Endothelial cell of umbilical vein (primary cell): ENCODE data around the gene SMG9. TPM values are rescaled to one million over a fixed set of nuclear protein-coding genes. Genes with fewer than 3 reads are reported as not detected.

Source experiments
- BruUV-seq: library from RNA; stranded (reverse); fragments of 400-500 nt; replicated peaks from 2 replicates; lab custom pipeline; 2021; lab: Mats Ljungman, UMichigan
- CTCF ChIA-PET: fragments of 300-600, 350-600 bp; sonication (Branson Sonifier 250); formaldehyde crosslinking; loops from one replicate; lab custom pipeline; 2021; ENCODE audit warnings: antibody characterized with exemption, inconsistent platforms; lab: Charles Lee
- POLR2A ChIA-PET: fragments of 300-600, 350-600 bp; sonication (Branson Sonifier 250); formaldehyde crosslinking; loops from one replicate; lab custom pipeline; 2021; ENCODE audit warnings: antibody characterized with exemption, inconsistent platforms; lab: Charles Lee
- DNase-seq: peaks from one replicate; pipeline ENCODE4 v3.0.0-alpha.2; 2011; ENCODE audit warnings: low read depth, low spot score
- FAIRE-seq: peaks from 2 replicates; lab custom pipeline; 2011; peaks lifted over from hg19 to GRCh38; lab: Jason Lieb, UNC
- H2AFZ ChIP-seq: 2 replicates; pipeline ENCODE4 v1.6.0; 2012; ENCODE audit warnings: low read depth, low read length, control low read depth, inconsistent platforms
- H3K27ac ChIP-seq: 2 replicates; pipeline ENCODE4 v1.5.1; 2011; ENCODE audit warnings: low read depth, mild to moderate bottlenecking, control low read depth, low read length, moderate library complexity; ENCODE audit not compliant: insufficient read depth
- H3K27me3 ChIP-seq, 2 experiments: 2 replicates each; pipeline versions ENCODE4 v1.6.0 to v1.6.1; 2011; ENCODE audit warnings: low read length in 2 of 2, mixed read lengths in 1 of 2; ENCODE audit not compliant: control insufficient read depth in 2 of 2, insufficient read depth in 2 of 2
- H3K36me3 ChIP-seq, 2 experiments: 2 replicates in 1 of 2; 3 replicates in 1 of 2; pipeline ENCODE4 v1.5.1; 2011; ENCODE audit warnings: low read length in 2 of 2, mild to moderate bottlenecking in 1 of 2, moderate library complexity in 1 of 2; ENCODE audit not compliant: control insufficient read depth in 2 of 2, insufficient read depth in 2 of 2; ENCODE audit errors: extremely low read depth in 1 of 2
- H3K4me1 ChIP-seq: 3 replicates; pipeline ENCODE4 v1.5.1; 2011; ENCODE audit warnings: mild to moderate bottlenecking, low read length; ENCODE audit not compliant: control insufficient read depth, insufficient read depth; ENCODE audit errors: extremely low read depth
- H3K4me2 ChIP-seq: 2 replicates; pipeline ENCODE4 v1.6.1; 2011; ENCODE audit warnings: low read length, control low read depth, mixed read lengths; ENCODE audit not compliant: insufficient read depth
- H3K4me3 ChIP-seq, 3 experiments: fragments of 200-600 bp in 1 of 3; sonication (generic), shearing (Covaris generic) in 1 of 3; replicated peaks in 1 of 3; 2 replicates each; pipeline ENCODE4 v1.5.1; 2011 to 2016; ENCODE audit warnings: control low read depth in 3 of 3, low read length in 3 of 3, mild to moderate bottlenecking in 2 of 3, inconsistent platforms in 1 of 3, low read depth in 1 of 3, moderate library complexity in 1 of 3; ENCODE audit not compliant: insufficient read depth in 1 of 3
- H3K79me2 ChIP-seq: 2 replicates; pipeline ENCODE4 v1.6.0; 2012; ENCODE audit warnings: low read length, inconsistent platforms; ENCODE audit not compliant: control insufficient read depth, insufficient read depth
- H3K9ac ChIP-seq: replicated peaks from 2 replicates; pipeline ENCODE3; 2011; ENCODE audit warnings: low read length, control low read depth; ENCODE audit not compliant: insufficient read depth; ENCODE audit errors: extremely low read depth
- H3K9me1 ChIP-seq: replicated peaks from 3 replicates; pipeline ENCODE4 v1.6.0; 2011; ENCODE audit warnings: mild to moderate bottlenecking, low read length; ENCODE audit not compliant: control insufficient read depth, insufficient read depth; ENCODE audit errors: extremely low read depth
- H3K9me3 ChIP-seq: replicated peaks from 2 replicates; pipeline ENCODE4 v1.5.1; 2012; ENCODE audit warnings: low read length, inconsistent platforms; ENCODE audit not compliant: control insufficient read depth, insufficient read depth
- H4K20me1 ChIP-seq: replicated peaks from 2 replicates; pipeline ENCODE3; 2011; ENCODE audit warnings: mild to moderate bottlenecking, low read length; ENCODE audit not compliant: control insufficient read depth, insufficient read depth; ENCODE audit errors: extremely low read depth
- EZH2 ChIP-seq: IDR thresholded peaks from 2 replicates; pipeline ENCODE4 v1.6.1; 2012; ENCODE audit warnings: borderline replicate concordance, low read depth, mild to moderate bottlenecking, moderate library complexity, low read length, inconsistent platforms; ENCODE audit not compliant: severe bottlenecking
- FOS ChIP-seq: IDR thresholded peaks from 2 replicates; pipeline ENCODE4 v1.6.1; 2011; ENCODE audit warnings: mild to moderate bottlenecking, low read length, moderate library complexity, borderline replicate concordance; ENCODE audit not compliant: insufficient read depth
- GATA2 ChIP-seq: IDR thresholded peaks from 2 replicates; pipeline ENCODE4 v1.7.0; 2011; ENCODE audit warnings: low read depth, mild to moderate bottlenecking, moderate library complexity, mixed read lengths, low read length; ENCODE audit not compliant: insufficient read length, insufficient read depth
- JUN ChIP-seq: IDR thresholded peaks from 2 replicates; pipeline ENCODE4 v1.6.1; 2011; ENCODE audit warnings: borderline replicate concordance, low read depth; ENCODE audit not compliant: insufficient read length, insufficient read depth
- MYC ChIP-seq: IDR thresholded peaks from one replicate; pipeline ENCODE4 v1.6.1; 2011; ENCODE audit warnings: mild to moderate bottlenecking, low read depth, low read length
- POLR2A ChIP-seq: IDR thresholded peaks from 2 replicates; pipeline ENCODE4 v1.6.1; 2012; ENCODE audit warnings: low read depth, mild to moderate bottlenecking, control low read depth, low read length
- POLR2AphosphoS5 ChIP-seq: IDR thresholded peaks from 2 replicates; pipeline ENCODE4 v1.6.1; 2012; ENCODE audit warnings: low read depth, mild to moderate bottlenecking, control low read depth, low read length, moderate library complexity; ENCODE audit not compliant: insufficient read depth
- dilution Hi-C: fragments of 300-500 bp; cut with MboI; formaldehyde crosslinking; loops from one replicate; pipeline ENCODE4 v1.15.0; 2019; ENCODE audit warnings: low sequenced_read_pairs; ENCODE audit not compliant: extremely low pct_ligation_motif_present
- intact Hi-C: fragments of 100-400 bp; cut with micrococcal nuclease; formaldehyde crosslinking; loops from one replicate; pipeline ENCODE4 v1.10.0; 2022
- polyA plus RNA-seq, 4 experiments: library from polyadenylated mRNA; depleted of rRNA in 3 of 4; stranded (reverse) in 3 of 4; unstranded in 1 of 4; fragments of >200 nt; gene quantifications; 2 replicates each; pipeline versions ENCODE4 v1.2.1 to v1.2.3, GENCODE V29; 2011 to 2012; ENCODE audit warnings: missing spikeins in 1 of 4
- total RNA-seq: library from RNA; stranded (reverse); gene quantifications from 2 replicates; pipeline ENCODE4 v1.2.3, GENCODE V29; 2021
- TF ChIP-seq, protein P1 (sequence below): IDR thresholded peaks from 2 replicates; pipeline ENCODE4 v1.6.1; 2011; ENCODE audit not compliant: insufficient read depth, insufficient read length
- TF ChIP-seq, protein P2 (sequence below), 2 donors: IDR thresholded peaks; 1 replicate in 1 of 2; 2 replicates in 1 of 2; pipeline ENCODE4 v1.5.1; 2011; ENCODE audit warnings: low read length in 2 of 2, mild to moderate bottlenecking in 2 of 2, moderate library complexity in 2 of 2, control low read depth in 1 of 2, inconsistent platforms in 1 of 2, low read depth in 1 of 2; ENCODE audit not compliant: insufficient read depth in 1 of 2; ENCODE audit errors: extremely low read depth in 1 of 2

SMG9 gene
- total and polyA plus RNA-seq, 2 donors (not counting 3 experiments of a cell fraction or from before 2014, with no cell fraction given), result 25.5 to 45.0 TPM

DNA sequence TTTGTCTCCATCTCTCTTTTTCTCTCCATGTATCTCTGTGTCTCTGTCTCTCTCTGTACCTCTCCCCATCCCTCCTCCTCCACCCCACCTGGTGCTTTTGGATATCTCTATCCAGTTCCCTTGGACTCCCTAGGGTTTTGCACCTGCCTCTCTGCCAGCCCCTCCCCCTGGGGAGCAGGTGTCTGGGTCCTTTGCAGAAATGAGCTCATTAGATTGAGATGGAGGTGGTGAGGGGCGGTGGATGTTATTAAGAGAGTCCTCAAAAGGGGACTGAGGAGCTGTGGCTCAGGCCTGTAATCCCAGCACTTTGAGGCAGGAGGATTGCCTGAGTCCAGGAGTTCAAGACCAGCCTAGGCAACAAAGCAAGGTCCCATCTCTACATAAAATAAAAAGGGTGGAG, 23.9 kb upstream of the SMG9 start:
- POLR2A ChIA-PET, result no interaction called here
- Histone ChIP-seq H3K9me3 (no peaks in the 10 kb centered on the region), H2AFZ (no peak overlapping the region), H3K4me3 (no peak overlapping the region), H3K27ac (no peak overlapping the region), H3K27me3 (no peaks in the 10 kb centered on the region), H3K4me1 (peaks cover 25% of the 10 kb centered on the region), H3K9me1 (no peaks in the 10 kb centered on the region), H3K9ac (no peak overlapping the region), H4K20me1 (no peaks in the 10 kb centered on the region), H3K79me2 (no peaks in the 10 kb centered on the region), H3K36me3 (no peaks in the 10 kb centered on the region), H3K4me2 (no peak overlapping the region)
- dilution Hi-C loops (no loop called here), intact Hi-C loops (no loop called here)
- no TSS peak for BruUV-seq
- TF ChIP-seq, protein P1, sequence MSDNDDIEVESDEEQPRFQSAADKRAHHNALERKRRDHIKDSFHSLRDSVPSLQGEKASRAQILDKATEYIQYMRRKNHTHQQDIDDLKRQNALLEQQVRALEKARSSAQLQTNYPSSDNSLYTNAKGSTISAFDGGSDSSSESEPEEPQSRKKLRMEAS, result no peak
- TF ChIP-seq EZH2, result no peak
- TF ChIP-seq FOS, result no peak
- no peak for TF ChIP-seq MYC
- no peak for TF ChIP-seq POLR2AphosphoS5
- no peak for TF ChIP-seq GATA2
- TF ChIP-seq, protein P2, sequence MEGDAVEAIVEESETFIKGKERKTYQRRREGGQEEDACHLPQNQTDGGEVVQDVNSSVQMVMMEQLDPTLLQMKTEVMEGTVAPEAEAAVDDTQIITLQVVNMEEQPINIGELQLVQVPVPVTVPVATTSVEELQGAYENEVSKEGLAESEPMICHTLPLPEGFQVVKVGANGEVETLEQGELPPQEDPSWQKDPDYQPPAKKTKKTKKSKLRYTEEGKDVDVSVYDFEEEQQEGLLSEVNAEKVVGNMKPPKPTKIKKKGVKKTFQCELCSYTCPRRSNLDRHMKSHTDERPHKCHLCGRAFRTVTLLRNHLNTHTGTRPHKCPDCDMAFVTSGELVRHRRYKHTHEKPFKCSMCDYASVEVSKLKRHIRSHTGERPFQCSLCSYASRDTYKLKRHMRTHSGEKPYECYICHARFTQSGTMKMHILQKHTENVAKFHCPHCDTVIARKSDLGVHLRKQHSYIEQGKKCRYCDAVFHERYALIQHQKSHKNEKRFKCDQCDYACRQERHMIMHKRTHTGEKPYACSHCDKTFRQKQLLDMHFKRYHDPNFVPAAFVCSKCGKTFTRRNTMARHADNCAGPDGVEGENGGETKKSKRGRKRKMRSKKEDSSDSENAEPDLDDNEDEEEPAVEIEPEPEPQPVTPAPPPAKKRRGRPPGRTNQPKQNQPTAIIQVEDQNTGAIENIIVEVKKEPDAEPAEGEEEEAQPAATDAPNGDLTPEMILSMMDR (IDR thresholded peaks at IDR 0.05; ENCODE audit: extremely low read depth in 1 of 2, insufficient read depth in 1 of 2, low read depth in 1 of 2, low read length in 2 of 2), result no peak
- TF ChIP-seq JUN, result no peak
- TF ChIP-seq POLR2A, result no peak
- CTCF ChIA-PET, result interaction anchor here (0.7 to 6.8 kb wide), 4 partner anchors 12 to 109 kb away, joined by 3 to 114 read pairs (median 12); partner anchors contain the start of gene PLAUR
- FAIRE-seq (no peak), DNase-seq (no peak)
